ENCODE measurements around the gene PHACTR1. TPM values are rescaled to one million over a fixed set of nuclear protein-coding genes. Genes with fewer than 3 reads are reported as not detected.

The PHACTR1 gene
- total RNA-seq, 4 donors from 2014 or later: 1.5 to 3.6 (median 2.5) TPM

GRCh38 chr6:13328076-13328874, 611.7 kb downstream of the PHACTR1 start, which contains the start of gene TBC1D7:
Gene TBC1D7 (minus strand): TSS chr6:13328537. CDS start chr6:13326898, 1,639 bp downstream.
- WGBS, 2 donors: 0% methylated on average over 35 to 63 of the region's 63 CpGs
- H3K4me3 ChIP-seq (ENCODE audit: low read depth, poor library complexity, severe bottlenecking): peak within 1 kb of the TSS; percentile 80
- intact Hi-C loops (cut with DNase I; ENCODE audit: low total_unique reads): no loop called here
- no peak for TF ChIP-seq CTCF (IDR thresholded peaks at IDR 0.05)
- TF ChIP-seq POLR2A (IDR thresholded peaks at IDR 0.05): peak in 1 of 2 donors; percentile 42
- peak; percentile 91 to 99 for DNase-seq (ENCODE audit: low spot score in 2 of 2)

GRCh38 chr6:13328875-13329183, 612.3 kb downstream of the PHACTR1 start:
- WGBS, 2 donors: 2 to 5% methylated on average over 2 of the region's 2 CpGs
- no peak for DNase-seq (ENCODE audit: low spot score in 2 of 2)
- no peak for TF ChIP-seq CTCF (IDR thresholded peaks at IDR 0.05)
- no peak for TF ChIP-seq POLR2A (IDR thresholded peaks at IDR 0.05)
- intact Hi-C loops (cut with DNase I; ENCODE audit: low total_unique reads): no loop called here
- H3K4me3 ChIP-seq (ENCODE audit: low read depth, poor library complexity, severe bottlenecking): peak overlapping the region; percentile 80

GRCh38 chr6:13331516-13332348, 615.2 kb downstream of the PHACTR1 start:
- TF ChIP-seq CTCF (IDR thresholded peaks at IDR 0.05): no peak
- no peak for TF ChIP-seq POLR2A (IDR thresholded peaks at IDR 0.05)
- H3K4me3 ChIP-seq (ENCODE audit: low read depth, poor library complexity, severe bottlenecking): no peak overlapping the region
- intact Hi-C loops (cut with DNase I; ENCODE audit: low total_unique reads): loop anchor here (5.0 kb wide), 1 partner anchor 424 kb away; no protein-coding TSS in a partner anchor
- WGBS, 2 donors: 55 to 56% methylated on average over 13 of the region's 13 CpGs
- DNase-seq (ENCODE audit: low spot score in 2 of 2): no peak

- no peak for TF ChIP-seq CTCF (IDR thresholded peaks at IDR 0.05)
- no peak for TF ChIP-seq POLR2A (IDR thresholded peaks at IDR 0.05)
- H3K4me3 ChIP-seq (ENCODE audit: low read depth, poor library complexity, severe bottlenecking): no peak overlapping the region
- intact Hi-C loops (cut with DNase I; ENCODE audit: low total_unique reads): loop anchor here (5.0 kb wide), 1 partner anchor 425 kb away; no protein-coding TSS in a partner anchor
- WGBS, 2 donors: 85 to 91% methylated on average over 2 of the region's 2 CpGs
- no peak for DNase-seq (ENCODE audit: low spot score in 2 of 2)
Measured at GRCh38 chr6:13332349-13332706, 615.8 kb downstream of the PHACTR1 start.

- DNase-seq (ENCODE audit: low spot score in 2 of 2): no peak
- no peak overlapping the region for H3K4me3 ChIP-seq (ENCODE audit: low read depth, poor library complexity, severe bottlenecking)
- TF ChIP-seq POLR2A (IDR thresholded peaks at IDR 0.05) (no peak), CTCF (IDR thresholded peaks at IDR 0.05) (no peak)
- intact Hi-C loops (cut with DNase I; ENCODE audit: low total_unique reads): loop anchor here (5.0 kb wide), 1 partner anchor 428 kb away; no protein-coding TSS in a partner anchor
- 49 to 68% methylated on average over 3 of the region's 3 CpGs for WGBS, 2 donors
Measured at GRCh38 chr6:13334953-13335352, 618.4 kb downstream of the PHACTR1 start.

Data from lower leg skin (tissue), 4 donors.